Measurements from ENCODE around the gene ANKRD27. TPM values are rescaled to one million over a fixed set of nuclear protein-coding genes. Genes with fewer than 3 reads are reported as not detected.
A peak's percentile ranks its signal among the peaks of the same experiment; 100 is the strongest.

Gene ANKRD27
- total RNA-seq, 1 experiment from 2014 or later: 48.1 TPM

GRCh38 chr19:32676186-32676894 lies 1.4 kb upstream of the ANKRD27 start:
- no peaks in the 10 kb centered on the region for H3K9me3 ChIP-seq (ENCODE audit: control insufficient read depth in 1 of 2, insufficient read depth in 1 of 2, low read depth in 1 of 2, low read length in 2 of 2)
- peaks cover 11 to 23% of the 10 kb centered on the region in 2 experiments for H3K4me1 ChIP-seq (ENCODE audit: control insufficient read depth in 1 of 2, insufficient read depth in 2 of 2, low read length in 2 of 2)
- ChIA-PET POLR2A (interaction anchor here (1.0 kb wide), 1 partner anchor 15 kb away, joined by 3 read pairs; the partner anchor contains the start of gene NUDT19), RAD21 (ENCODE audit: low non-redundant PET in 1 of 2, low total read pairs in 2 of 2, uncharacterized antibody in 2 of 2, unreplicated experiment in 2 of 2) (no interaction called here), CTCF (interaction anchor here (0.6 to 1.3 kb wide), 2 partner anchors 17 to 90 kb away, joined by 3 read pairs; no protein-coding TSS in a partner anchor)
- H3K36me3 ChIP-seq (ENCODE audit: control insufficient read depth in 1 of 2, insufficient read depth in 2 of 2, low read length in 2 of 2): 0 out of 4 replicates have a peak, but pooled peaks cover 0 to 4% of the 10 kb centered on the region in 2 experiments
- no peak overlapping the region for H3K9ac ChIP-seq (ENCODE audit: low read length)
- H3K4me2 ChIP-seq (ENCODE audit: low read length): peak overlapping the region; percentile 99
- DNase-seq (ENCODE audit: low read depth, low spot score) (no peak), ATAC-seq (no peak)
- H3K4me3 ChIP-seq (replicated peaks in 1 of 2; ENCODE audit: low read depth in 1 of 2, low read length in 2 of 2): peak overlapping the region in 1 of 2 experiments; percentile 93; a peak in 1 of 4 replicates
- intact Hi-C loops (cut with micrococcal nuclease): no loop called here
- no TSS peak for BruUV-seq (replicated peaks)
- no peaks in the 10 kb centered on the region for H3K27me3 ChIP-seq (ENCODE audit: insufficient read depth, low read length)
- H3K9me2 ChIP-seq (ENCODE audit: insufficient read depth): no peaks in the 10 kb centered on the region
- H4K20me1 ChIP-seq (ENCODE audit: insufficient read depth): no peaks in the 10 kb centered on the region
- no peak for TF ChIP-seq SIN3A (IDR thresholded peaks at IDR 0.05; ENCODE audit: low read depth)
- no peak for TF ChIP-seq ZFX (IDR thresholded peaks at IDR 0.05)
- no peak for TF ChIP-seq ELF1 (IDR thresholded peaks at IDR 0.05; ENCODE audit: borderline replicate concordance, low read depth)
- no peak for TF ChIP-seq YY1 (IDR thresholded peaks at IDR 0.05; ENCODE audit: extremely low read depth, insufficient replicate concordance, low read depth, low read length)
- peak overlapping the region; percentile 85; the same call in 1 of the 2 replicates for H3K27ac ChIP-seq (ENCODE audit: low read depth, low read length)
- H3K79me2 ChIP-seq (ENCODE audit: insufficient read depth, low read length): peaks cover 32% of the 10 kb centered on the region
- no peak overlapping the region for H2AFZ ChIP-seq (ENCODE audit: low read depth, low read length, poor library complexity, severe bottlenecking)

GRCh38 chr19:32675720-32676185 lies 773 bp upstream of the ANKRD27 start, which contains the start of gene RGS9BP:
TSS of gene RGS9BP (plus strand) at chr19:32675848. CDS start at chr19:32676264, 416 bp downstream.
- BruUV-seq (replicated peaks): no TSS peak
- Histone ChIP-seq H3K27ac (ENCODE audit: low read depth, low read length) (peak within 1 kb of the TSS; percentile 85), H3K4me2 (ENCODE audit: low read length) (peak within 1 kb of the TSS; percentile 99), H3K9ac (ENCODE audit: low read length) (peak within 1 kb of the TSS; percentile 85), H3K4me3 (replicated peaks in 1 of 2; ENCODE audit: low read depth in 1 of 2, low read length in 2 of 2) (peak within 1 kb of the TSS; percentile 81 to 93), H3K27me3 (ENCODE audit: insufficient read depth, low read length) (no peaks in the 10 kb centered on the region), H3K79me2 (ENCODE audit: insufficient read depth, low read length) (peaks cover 38% of the 10 kb centered on the region), H4K20me1 (ENCODE audit: insufficient read depth) (no peaks in the 10 kb centered on the region), H2AFZ (ENCODE audit: low read depth, low read length, poor library complexity, severe bottlenecking) (no peak within 1 kb of the TSS), H3K36me3 (ENCODE audit: control insufficient read depth in 1 of 2, insufficient read depth in 2 of 2, low read length in 2 of 2) (0 out of 4 replicates have a peak, but pooled peaks cover 0 to 4% of the 10 kb centered on the region in 2 experiments), H3K4me1 (ENCODE audit: control insufficient read depth in 1 of 2, insufficient read depth in 2 of 2, low read length in 2 of 2) (peaks cover 11 to 23% of the 10 kb centered on the region in 2 experiments), H3K9me3 (ENCODE audit: control insufficient read depth in 1 of 2, insufficient read depth in 1 of 2, low read depth in 1 of 2, low read length in 2 of 2) (no peaks in the 10 kb centered on the region), H3K9me2 (ENCODE audit: insufficient read depth) (no peaks in the 10 kb centered on the region)
- ChIA-PET RAD21 (ENCODE audit: low non-redundant PET in 1 of 2, low total read pairs in 2 of 2, uncharacterized antibody in 2 of 2, unreplicated experiment in 2 of 2) (no interaction called here), POLR2A (interaction anchor here (0.7 to 1.1 kb wide), 2 partner anchors 16 to 39 kb away, joined by 3 read pairs; partner anchors contain the start of gene NUDT19), CTCF (interaction anchor here (1.0 to 1.3 kb wide), 3 partner anchors 14 to 76 kb away, joined by 3 to 6 read pairs (median 3); no protein-coding TSS in a partner anchor)
- DNase-seq (ENCODE audit: low read depth, low spot score) (no peak), ATAC-seq (peak; percentile 80)
- intact Hi-C loops (cut with micrococcal nuclease): no loop called here
- TF ChIP-seq SIN3A (IDR thresholded peaks at IDR 0.05; ENCODE audit: low read depth): no peak
- no peak for TF ChIP-seq ZFX (IDR thresholded peaks at IDR 0.05)
- no peak for TF ChIP-seq ZBTB33 (IDR thresholded peaks at IDR 0.05; ENCODE audit: extremely low read depth, insufficient replicate concordance, low read length)
- no peak for TF ChIP-seq CBX3 (IDR thresholded peaks at IDR 0.05; ENCODE audit: low read depth)
- TF ChIP-seq SRF (IDR thresholded peaks at IDR 0.05; ENCODE audit: low read depth): no peak
- no peak for TF ChIP-seq EZH2phosphoT487 (IDR thresholded peaks at IDR 0.05; ENCODE audit: borderline replicate concordance)
- no peak for TF ChIP-seq POLR2A (IDR thresholded peaks at IDR 0.05; ENCODE audit: borderline replicate concordance, extremely low read depth, insufficient read depth, insufficient read length)
- TF ChIP-seq FOSL1 (IDR thresholded peaks at IDR 0.05; ENCODE audit: low read depth): no peak
- TF ChIP-seq RAD21 (IDR thresholded peaks at IDR 0.05; ENCODE audit: low read depth): no peak
- no peak for TF ChIP-seq SP1 (IDR thresholded peaks at IDR 0.05; ENCODE audit: low read depth)
- no peak for TF ChIP-seq REST (IDR thresholded peaks at IDR 0.05; ENCODE audit: low read depth)
